DMS53 treated with DMSO at 0.1 percent for 48 hours (cell line): ENCODE data around the gene MCF2L2.

Experiments used
- DNase-seq: peaks from one replicate; lab custom pipeline; 2025; ENCODE audit not compliant: unreplicated experiment; lab: John Stamatoyannopoulos, UW

Gene MCF2L2

GRCh38 chr3:183151821-183152351 is 276.5 kb downstream of the MCF2L2 start:
- DNase-seq, result no peak

GRCh38 chr3:183151086-183151485 is 277.3 kb downstream of the MCF2L2 start:
- no peak for DNase-seq

GRCh38 chr3:183149915-183150750 is 278.3 kb downstream of the MCF2L2 start:
- DNase-seq, result no peak

GRCh38 chr3:183148056-183148455 is 280.4 kb downstream of the MCF2L2 start:
- DNase-seq, result no peak

- no peak for DNase-seq
Observed at GRCh38 chr3:183144363-183144762, 284.1 kb downstream of the MCF2L2 start.

GRCh38 chr3:183142199-183142598 is 286.2 kb downstream of the MCF2L2 start:
- DNase-seq, result no peak

- no peak for DNase-seq
Observed at GRCh38 chr3:183134844-183135243, 293.6 kb downstream of the MCF2L2 start.

- DNase-seq, result no peak
Observed at GRCh38 chr3:183132409-183132808, 296.0 kb downstream of the MCF2L2 start.

- no peak for DNase-seq
Observed at GRCh38 chr3:183131735-183132134, 296.7 kb downstream of the MCF2L2 start.

- no peak for DNase-seq
Observed at GRCh38 chr3:183131186-183131725, 297.2 kb downstream of the MCF2L2 start.

- no peak for DNase-seq
Observed at GRCh38 chr3:183129243-183129642, 299.2 kb downstream of the MCF2L2 start.

GRCh38 chr3:183128709-183129108 is 299.7 kb downstream of the MCF2L2 start:
- DNase-seq, result peak; percentile 46
